HEK293 (cell line): Measurements from ENCODE around the gene NUDT3.

ENCODE experiments used
- GFI1B ChIP-seq: fragments of 450-650 bp; formaldehyde crosslinking; IDR thresholded peaks from 2 replicates; pipeline ENCODE4 v1.5.1; 2016; ENCODE audit warnings: missing biosample characterization, missing genetic modification characterization
- GLIS1 ChIP-seq: fragments of 450-650 bp; formaldehyde crosslinking; IDR thresholded peaks from 2 replicates; pipeline ENCODE4 v1.5.1; 2016; ENCODE audit warnings: missing biosample characterization, missing genetic modification characterization
- GLIS2 ChIP-seq: fragments of 450-650 bp; formaldehyde crosslinking; IDR thresholded peaks from 2 replicates; pipeline ENCODE4 v1.5.1; 2016; ENCODE audit warnings: missing biosample characterization, missing genetic modification characterization
- OSR2 ChIP-seq: fragments of 450-650 bp; formaldehyde crosslinking; IDR thresholded peaks from 2 replicates; pipeline ENCODE4 v1.5.1; 2016; ENCODE audit warnings: missing biosample characterization, missing genetic modification characterization
- OVOL3 ChIP-seq: fragments of 450-650 bp; formaldehyde crosslinking; IDR thresholded peaks from 2 replicates; pipeline ENCODE4 v1.5.1; 2016; ENCODE audit warnings: missing biosample characterization, missing genetic modification characterization
- PRDM6 ChIP-seq: fragments of 450-650 bp; formaldehyde crosslinking; IDR thresholded peaks from 2 replicates; pipeline ENCODE4 v1.5.1; 2017; ENCODE audit warnings: missing biosample characterization, missing genetic modification characterization
- SCRT2 ChIP-seq: fragments of 450-650 bp; formaldehyde crosslinking; IDR thresholded peaks from 2 replicates; pipeline ENCODE4 v1.5.1; 2016; ENCODE audit warnings: missing biosample characterization, missing genetic modification characterization
- SP7 ChIP-seq: fragments of 450-650 bp; formaldehyde crosslinking; IDR thresholded peaks from 2 replicates; pipeline ENCODE4 v1.5.1; 2016; ENCODE audit warnings: missing biosample characterization, missing genetic modification characterization
- TRIM28 ChIP-seq: IDR thresholded peaks from 2 replicates; pipeline ENCODE4 v1.6.1; 2011; ENCODE audit warnings: low read length, control low read depth, borderline replicate concordance
- ZBTB17 ChIP-seq: fragments of 450-650 bp; formaldehyde crosslinking; IDR thresholded peaks from 2 replicates; pipeline ENCODE4 v1.5.1; 2016; ENCODE audit warnings: missing biosample characterization, missing genetic modification characterization
- ZBTB48 ChIP-seq: fragments of 450-650 bp; formaldehyde crosslinking; IDR thresholded peaks from 2 replicates; pipeline ENCODE4 v1.5.1; 2016; ENCODE audit warnings: missing biosample characterization, missing genetic modification characterization
- ZBTB8A ChIP-seq: fragments of 450-650 bp; formaldehyde crosslinking; IDR thresholded peaks from 2 replicates; pipeline ENCODE4 v1.5.1; 2016; ENCODE audit warnings: missing biosample characterization, missing genetic modification characterization
- ZEB2 ChIP-seq: fragments of 450-650 bp; formaldehyde crosslinking; IDR thresholded peaks from 2 replicates; pipeline ENCODE4 v1.5.1; 2016; ENCODE audit warnings: missing biosample characterization, missing genetic modification characterization
- ZNF10 ChIP-seq: fragments of 450-650 bp; formaldehyde crosslinking; IDR thresholded peaks from 2 replicates; pipeline ENCODE4 v1.5.1; 2017; ENCODE audit warnings: missing biosample characterization, missing genetic modification characterization
- ZNF24 ChIP-seq: fragments of 450-650 bp; formaldehyde crosslinking; IDR thresholded peaks from 2 replicates; pipeline ENCODE4 v1.5.1; 2016; ENCODE audit warnings: missing biosample characterization, missing genetic modification characterization
- ZNF280D ChIP-seq: fragments of 450-650 bp; formaldehyde crosslinking; IDR thresholded peaks from 2 replicates; pipeline ENCODE4 v1.5.1; 2016; ENCODE audit warnings: missing biosample characterization, missing genetic modification characterization
- ZNF548 ChIP-seq: fragments of 450-650 bp; formaldehyde crosslinking; IDR thresholded peaks from 2 replicates; pipeline ENCODE4 v1.5.1; 2016; ENCODE audit warnings: missing biosample characterization, missing genetic modification characterization
- ZNF558 ChIP-seq: fragments of 450-650 bp; formaldehyde crosslinking; IDR thresholded peaks from 2 replicates; pipeline ENCODE4 v1.5.1; 2016; ENCODE audit warnings: missing biosample characterization, missing genetic modification characterization
- ZNF560 ChIP-seq: fragments of 450-650 bp; formaldehyde crosslinking; IDR thresholded peaks from 2 replicates; pipeline ENCODE4 v1.5.1; 2017; ENCODE audit warnings: missing biosample characterization, missing genetic modification characterization, borderline replicate concordance
- ZNF639 ChIP-seq: fragments of 450-650 bp; formaldehyde crosslinking; IDR thresholded peaks from 2 replicates; pipeline ENCODE4 v1.5.1; 2016; ENCODE audit warnings: missing biosample characterization, missing genetic modification characterization
- ZNF654 ChIP-seq: fragments of 450-650 bp; formaldehyde crosslinking; IDR thresholded peaks from 2 replicates; pipeline ENCODE4 v1.5.1; 2016; ENCODE audit warnings: low read depth, missing biosample characterization, missing genetic modification characterization
- ZNF660 ChIP-seq: fragments of 450-650 bp; IDR thresholded peaks from 2 replicates; pipeline ENCODE4 v1.5.1; 2018; ENCODE audit warnings: missing biosample characterization, mild to moderate bottlenecking, missing genetic modification characterization
- ZNF777 ChIP-seq: fragments of 450-650 bp; formaldehyde crosslinking; IDR thresholded peaks from 2 replicates; pipeline ENCODE4 v1.5.1; 2017; ENCODE audit warnings: missing biosample characterization, missing genetic modification characterization, borderline replicate concordance
- ZSCAN5A ChIP-seq: fragments of 450-650 bp; formaldehyde crosslinking; IDR thresholded peaks from 2 replicates; pipeline ENCODE4 v1.5.1; 2016; ENCODE audit warnings: missing biosample characterization, missing genetic modification characterization
- TF ChIP-seq, protein P1 (sequence below): fragments of 450-650 bp; IDR thresholded peaks from 2 replicates; pipeline ENCODE4 v1.5.1; 2018; ENCODE audit warnings: missing biosample characterization, mild to moderate bottlenecking, missing genetic modification characterization
- TF ChIP-seq, protein P2 (sequence below): fragments of 450-650 bp; formaldehyde crosslinking; IDR thresholded peaks from 2 replicates; pipeline ENCODE4 v1.5.1; 2016; ENCODE audit warnings: missing biosample characterization, missing genetic modification characterization
- TF ChIP-seq, protein P3 (sequence below): fragments of 450-650 bp; formaldehyde crosslinking; IDR thresholded peaks from 2 replicates; pipeline ENCODE4 v1.5.1; 2016; ENCODE audit warnings: missing biosample characterization, missing genetic modification characterization

NUDT3 gene

GRCh38 chr6:34414999-34415858 lies 22.8 kb upstream of the NUDT3 start (continued):
- TF ChIP-seq ZNF639 (tag by site-specific recombination) (peak; percentile 57; the same call in 1 of the 2 replicates), ZNF777 (tag by site-specific recombination) (no peak), SCRT2 (peak; percentile 67), OVOL3 (no peak), GLIS1 (tag by site-specific recombination) (peak; percentile 53), ZNF24 (no peak; the same call in 1 of the 2 replicates), ZBTB48 (no peak), TRIM28 (0 out of 2 replicates have a peak, but pooled peaks have one; percentile 9), ZNF560 (tag by site-specific recombination) (no peak), GFI1B (peak; percentile 60; the same call in 1 of the 2 replicates), ZBTB17 (peak; percentile 70; the same call in 1 of the 2 replicates), OSR2 (tag by site-specific recombination) (0 out of 2 replicates have a peak, but pooled peaks have one; percentile 35), ZEB2 (tag by site-specific recombination) (peak; percentile 57; the same call in 1 of the 2 replicates), ZBTB8A (tag by site-specific recombination) (no peak), PRDM6 (tag by site-specific recombination) (0 out of 2 replicates have a peak, but pooled peaks have one; percentile 6), ZNF660 (tag by site-specific recombination) (peak; percentile 43; the same call in 1 of the 2 replicates), ZSCAN5A (tag by site-specific recombination) (peak; percentile 91; the same call in 1 of the 2 replicates), SP7 (tag by site-specific recombination) (0 out of 2 replicates have a peak, but pooled peaks have one; percentile 5), ZNF280D (tag by site-specific recombination) (peak; percentile 93; the same call in 1 of the 2 replicates), ZNF558 (tag by site-specific recombination) (0 out of 2 replicates have a peak, but pooled peaks have one; percentile 18), GLIS2 (tag by site-specific recombination) (0 out of 2 replicates have a peak, but pooled peaks have one; percentile 34), ZNF10 (no peak), ZNF548 (tag by site-specific recombination) (no peak), ZNF654 (tag by site-specific recombination) (peak; percentile 76)
- TF ChIP-seq, protein P1, sequence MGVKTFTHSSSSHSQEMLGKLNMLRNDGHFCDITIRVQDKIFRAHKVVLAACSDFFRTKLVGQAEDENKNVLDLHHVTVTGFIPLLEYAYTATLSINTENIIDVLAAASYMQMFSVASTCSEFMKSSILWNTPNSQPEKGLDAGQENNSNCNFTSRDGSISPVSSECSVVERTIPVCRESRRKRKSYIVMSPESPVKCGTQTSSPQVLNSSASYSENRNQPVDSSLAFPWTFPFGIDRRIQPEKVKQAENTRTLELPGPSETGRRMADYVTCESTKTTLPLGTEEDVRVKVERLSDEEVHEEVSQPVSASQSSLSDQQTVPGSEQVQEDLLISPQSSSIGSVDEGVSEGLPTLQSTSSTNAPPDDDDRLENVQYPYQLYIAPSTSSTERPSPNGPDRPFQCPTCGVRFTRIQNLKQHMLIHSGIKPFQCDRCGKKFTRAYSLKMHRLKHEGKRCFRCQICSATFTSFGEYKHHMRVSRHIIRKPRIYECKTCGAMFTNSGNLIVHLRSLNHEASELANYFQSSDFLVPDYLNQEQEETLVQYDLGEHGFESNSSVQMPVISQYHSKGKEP (tag by site-specific recombination): peak; percentile 4; the same call in 1 of the 2 replicates
- TF ChIP-seq, protein P2, sequence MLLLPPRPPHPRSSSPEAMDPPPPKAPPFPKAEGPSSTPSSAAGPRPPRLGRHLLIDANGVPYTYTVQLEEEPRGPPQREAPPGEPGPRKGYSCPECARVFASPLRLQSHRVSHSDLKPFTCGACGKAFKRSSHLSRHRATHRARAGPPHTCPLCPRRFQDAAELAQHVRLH (tag by site-specific recombination): peak; percentile 72
- TF ChIP-seq, protein P3, sequence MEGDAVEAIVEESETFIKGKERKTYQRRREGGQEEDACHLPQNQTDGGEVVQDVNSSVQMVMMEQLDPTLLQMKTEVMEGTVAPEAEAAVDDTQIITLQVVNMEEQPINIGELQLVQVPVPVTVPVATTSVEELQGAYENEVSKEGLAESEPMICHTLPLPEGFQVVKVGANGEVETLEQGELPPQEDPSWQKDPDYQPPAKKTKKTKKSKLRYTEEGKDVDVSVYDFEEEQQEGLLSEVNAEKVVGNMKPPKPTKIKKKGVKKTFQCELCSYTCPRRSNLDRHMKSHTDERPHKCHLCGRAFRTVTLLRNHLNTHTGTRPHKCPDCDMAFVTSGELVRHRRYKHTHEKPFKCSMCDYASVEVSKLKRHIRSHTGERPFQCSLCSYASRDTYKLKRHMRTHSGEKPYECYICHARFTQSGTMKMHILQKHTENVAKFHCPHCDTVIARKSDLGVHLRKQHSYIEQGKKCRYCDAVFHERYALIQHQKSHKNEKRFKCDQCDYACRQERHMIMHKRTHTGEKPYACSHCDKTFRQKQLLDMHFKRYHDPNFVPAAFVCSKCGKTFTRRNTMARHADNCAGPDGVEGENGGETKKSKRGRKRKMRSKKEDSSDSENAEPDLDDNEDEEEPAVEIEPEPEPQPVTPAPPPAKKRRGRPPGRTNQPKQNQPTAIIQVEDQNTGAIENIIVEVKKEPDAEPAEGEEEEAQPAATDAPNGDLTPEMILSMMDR (tag by site-specific recombination): peak; percentile 44
